ENCODE data around the gene RNF220.

- TF ChIP-seq EZH2 (IDR thresholded peaks at IDR 0.05) = no peak
- no peak for TF ChIP-seq POLR2AphosphoS5 (IDR thresholded peaks at IDR 0.05; ENCODE audit: borderline replicate concordance, low read depth, low read length)
- TF ChIP-seq FOXP2 (optimal IDR thresholded peaks at IDR 0.05; ENCODE audit: control extremely low read depth, extremely low read length, insufficient read depth) = no peak
Measured at GRCh38 chr1:44515416-44515815, 110.4 kb downstream of the RNF220 start.

Measured in SK-N-MC (cell line).